Lower leg skin (tissue), 4 donors: ENCODE measurements around the gene METTL4. TPM values are rescaled to one million over a fixed set of nuclear protein-coding genes. Genes with fewer than 3 reads are reported as not detected.
"Not testable (repeated sequence)": the region's sequence is repeated elsewhere in the genome, so short reads cannot be mapped to it uniquely, and the experiment has no call there.

Experiments used
- DNase-seq, 2 donors: peaks; one replicate each; pipeline ENCODE4 v3.0.0-alpha.2; 2019; ENCODE audit warnings: low spot score in 2 of 2
- H3K4me3 ChIP-seq: fragments of 200-600 bp; sonication (generic); 2 replicates; pipeline ENCODE4 v1.5.1; 2017; ENCODE audit warnings: mild to moderate bottlenecking, low read depth; ENCODE audit not compliant: poor library complexity, severe bottlenecking
- POLR2A ChIP-seq, 2 donors: fragments of 450-650 bp; IDR thresholded peaks; one replicate each; pipeline ENCODE4 v1.6.1; 2016 to 2017; ENCODE audit warnings: antibody characterized with exemption in 2 of 2, mild to moderate bottlenecking in 1 of 2, moderate library complexity in 1 of 2
- WGBS, 2 donors: methylation state at CpG; one replicate each; pipeline ENCODE4 v1.1.5; 2018; 5-methylcytosine and 5-hydroxymethylcytosine counted together
- intact Hi-C: fragments of 100-400 bp; cut with DNase I; formaldehyde crosslinking; loops from one replicate; pipeline ENCODE4 v1.15.0; 2023; ENCODE audit warnings: low total_unique reads
- total RNA-seq, 4 donors: library from RNA; depleted of rRNA; stranded (reverse); fragments of >200 nt; gene quantifications; one replicate each; pipeline ENCODE4 v1.1.0, GENCODE V29; 2016
- TF ChIP-seq, protein P1 (sequence below), 3 donors: fragments of 450-650 bp; IDR thresholded peaks; one replicate each; pipeline ENCODE4 v1.5.1; 2016; ENCODE audit warnings: antibody characterized with exemption in 3 of 3, mild to moderate bottlenecking in 3 of 3, moderate library complexity in 2 of 3

The METTL4 gene
- total RNA-seq, 4 donors from 2014 or later, result 2.1 to 6.0 (median 4.0) TPM

DNA sequence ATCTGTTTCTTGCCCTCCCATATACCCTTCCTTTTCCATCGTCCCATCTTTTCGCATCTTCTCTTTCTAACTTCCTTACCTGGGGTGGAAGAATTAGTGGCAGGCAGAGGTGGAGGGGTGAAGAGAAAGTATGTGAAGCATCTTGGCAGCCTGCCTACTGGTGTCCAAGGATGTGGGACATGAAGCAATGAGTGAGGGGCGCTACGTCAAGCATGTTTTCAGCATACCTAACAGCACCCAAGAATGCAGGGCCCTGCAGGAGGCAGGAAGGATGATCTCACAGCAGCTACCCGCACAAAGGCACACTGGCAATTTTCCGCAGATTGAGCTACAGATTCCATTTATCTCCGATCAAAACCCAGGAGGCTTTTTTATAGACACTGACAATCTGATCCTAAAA, 42.2 kb downstream of the METTL4 start:
- no peak for DNase-seq
- intact Hi-C loops, result no loop called here
- TF ChIP-seq, protein P1, sequence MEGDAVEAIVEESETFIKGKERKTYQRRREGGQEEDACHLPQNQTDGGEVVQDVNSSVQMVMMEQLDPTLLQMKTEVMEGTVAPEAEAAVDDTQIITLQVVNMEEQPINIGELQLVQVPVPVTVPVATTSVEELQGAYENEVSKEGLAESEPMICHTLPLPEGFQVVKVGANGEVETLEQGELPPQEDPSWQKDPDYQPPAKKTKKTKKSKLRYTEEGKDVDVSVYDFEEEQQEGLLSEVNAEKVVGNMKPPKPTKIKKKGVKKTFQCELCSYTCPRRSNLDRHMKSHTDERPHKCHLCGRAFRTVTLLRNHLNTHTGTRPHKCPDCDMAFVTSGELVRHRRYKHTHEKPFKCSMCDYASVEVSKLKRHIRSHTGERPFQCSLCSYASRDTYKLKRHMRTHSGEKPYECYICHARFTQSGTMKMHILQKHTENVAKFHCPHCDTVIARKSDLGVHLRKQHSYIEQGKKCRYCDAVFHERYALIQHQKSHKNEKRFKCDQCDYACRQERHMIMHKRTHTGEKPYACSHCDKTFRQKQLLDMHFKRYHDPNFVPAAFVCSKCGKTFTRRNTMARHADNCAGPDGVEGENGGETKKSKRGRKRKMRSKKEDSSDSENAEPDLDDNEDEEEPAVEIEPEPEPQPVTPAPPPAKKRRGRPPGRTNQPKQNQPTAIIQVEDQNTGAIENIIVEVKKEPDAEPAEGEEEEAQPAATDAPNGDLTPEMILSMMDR (IDR thresholded peaks at IDR 0.05), result no peak
- TF ChIP-seq POLR2A (IDR thresholded peaks at IDR 0.05), result no peak
- H3K4me3 ChIP-seq, result no peak overlapping the region
- 69 to 72% methylated on average over 7 of the region's 7 CpGs for WGBS, 2 donors

DNA sequence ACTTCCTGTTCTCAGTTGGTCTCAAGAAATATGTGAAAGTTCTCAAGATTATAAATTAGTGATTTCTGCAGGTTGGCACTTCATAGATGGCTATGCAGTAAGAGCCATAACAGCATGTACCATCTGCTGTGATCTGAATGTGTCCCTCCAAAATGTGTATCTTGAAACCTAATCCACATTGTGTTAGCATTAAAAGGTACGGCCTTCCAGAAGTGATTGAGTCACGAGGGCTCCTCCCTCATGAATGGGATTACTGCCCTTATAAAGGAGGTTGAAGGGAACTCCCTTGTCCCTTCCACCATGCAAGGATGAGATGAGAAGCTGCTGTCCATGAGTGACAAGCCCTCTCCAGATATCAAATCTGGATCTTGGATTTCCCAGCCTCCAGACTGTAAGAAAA, 45.0 kb downstream of the METTL4 start:
- intact Hi-C loops, result no loop called here
- no peak for TF ChIP-seq POLR2A (IDR thresholded peaks at IDR 0.05)
- TF ChIP-seq, protein P1 (IDR thresholded peaks at IDR 0.05), result no peak
- no peak overlapping the region for H3K4me3 ChIP-seq
- DNase-seq, result no peak
- 81 to 85% methylated on average over 2 of the region's 2 CpGs for WGBS, 2 donors

DNA sequence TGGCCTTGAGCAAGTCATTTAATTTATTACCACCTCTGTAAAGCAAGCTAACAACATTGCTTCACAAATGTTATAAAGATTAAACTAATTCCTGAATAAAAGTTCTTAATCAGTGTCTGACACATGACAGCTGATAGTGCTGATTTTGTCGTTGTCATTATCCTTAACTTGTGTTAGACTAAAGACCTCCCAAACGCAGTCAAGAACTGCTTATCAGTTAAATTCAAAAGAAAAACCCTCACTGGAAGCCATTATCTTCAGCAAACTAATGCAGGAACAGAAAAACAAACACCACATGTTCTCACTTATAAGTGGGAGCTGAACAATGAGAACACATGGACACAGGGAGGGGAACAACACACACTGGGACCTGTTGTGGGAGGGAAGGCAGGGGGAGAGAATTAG, 46.5 kb downstream of the METTL4 start:
- intact Hi-C loops, DNase-seq, H3K4me3 ChIP-seq: not testable (repeated sequence)
- 16 to 18% methylated on average over 2 of the region's 2 CpGs for WGBS, 2 donors

DNA sequence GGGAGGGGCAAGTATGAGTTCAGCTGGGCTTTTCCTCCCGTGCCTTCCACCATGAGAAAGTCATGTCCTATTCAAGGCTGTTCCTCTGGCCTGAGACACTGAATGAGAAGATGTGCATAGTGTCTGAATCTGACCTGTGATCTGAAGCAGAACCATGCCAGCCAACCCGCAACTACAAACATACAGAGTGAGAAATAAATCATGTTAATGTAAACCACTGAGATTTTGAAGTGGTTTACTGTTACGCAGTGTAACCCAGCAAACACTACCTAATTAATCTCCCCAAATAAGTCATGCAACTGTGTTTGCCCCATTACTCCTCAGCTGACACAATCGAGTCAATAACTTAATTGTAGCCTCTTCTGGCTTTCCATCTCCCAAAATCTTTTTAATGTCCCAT, 49.2 kb downstream of the METTL4 start:
- intact Hi-C loops, result no loop called here
- TF ChIP-seq POLR2A (IDR thresholded peaks at IDR 0.05), result no peak
- TF ChIP-seq, protein P1 (IDR thresholded peaks at IDR 0.05), result no peak
- DNase-seq, result no peak
- WGBS, 2 donors, result 87 to 92% methylated on average over 4 of the region's 4 CpGs
- no peak overlapping the region for H3K4me3 ChIP-seq

DNA sequence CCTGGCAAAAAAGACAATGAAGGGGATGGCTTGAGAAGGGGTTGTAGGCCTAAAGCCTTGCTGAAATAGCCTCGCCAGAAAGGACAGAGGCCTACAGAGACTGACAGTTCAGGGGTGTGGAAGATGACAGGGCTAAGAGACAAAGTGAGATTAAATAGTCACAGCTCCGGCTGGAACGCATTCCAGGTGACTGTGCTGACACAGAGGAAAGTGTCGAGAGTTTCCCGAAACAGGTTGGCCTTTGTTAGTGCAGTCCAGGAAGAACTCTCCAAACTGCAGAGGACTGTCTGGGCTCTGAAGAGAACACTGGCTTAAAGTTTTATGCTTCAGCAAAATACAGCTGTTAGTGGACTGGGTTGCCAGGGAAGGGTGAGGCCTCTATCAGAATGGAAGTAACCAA, 52.8 kb downstream of the METTL4 start:
- DNase-seq, result no peak

DNA sequence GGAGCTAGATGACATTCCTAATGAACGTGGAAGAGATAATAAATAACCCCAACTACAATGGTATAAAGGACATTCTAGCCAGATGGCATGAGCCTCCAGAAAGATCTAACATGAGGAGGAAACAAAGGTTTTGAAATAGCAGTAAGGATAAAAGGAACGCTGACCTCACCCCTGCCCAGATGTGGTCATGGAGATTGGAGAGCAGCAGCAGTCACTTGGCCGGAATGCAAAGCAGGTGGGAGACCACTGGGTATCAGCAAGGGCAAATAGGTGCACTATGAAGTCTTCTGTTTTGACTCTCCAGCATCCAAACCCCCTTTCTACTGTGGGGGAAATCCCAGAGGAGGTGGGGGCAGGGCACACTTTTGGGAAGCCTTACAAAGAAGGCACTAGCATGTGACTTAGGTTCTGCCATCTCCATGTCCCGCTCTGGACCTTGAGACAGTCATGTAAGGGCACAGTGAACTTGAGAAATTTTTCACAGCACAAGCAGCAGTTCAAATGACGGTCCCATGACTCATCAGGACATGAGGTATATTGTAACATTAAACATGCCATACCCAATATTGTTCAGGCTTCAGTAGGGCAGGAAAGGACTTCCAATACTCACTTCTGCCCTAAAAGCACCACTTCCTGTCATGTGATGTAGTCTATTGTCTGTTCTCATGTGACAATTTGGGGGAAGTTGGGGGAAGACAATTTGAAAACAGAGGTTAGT, 55.2 kb downstream of the METTL4 start:
- intact Hi-C loops, result no loop called here
- WGBS, 2 donors, result 62 to 70% methylated on average over 5 of the region's 5 CpGs
- no peak for TF ChIP-seq POLR2A (IDR thresholded peaks at IDR 0.05)
- TF ChIP-seq, protein P1 (IDR thresholded peaks at IDR 0.05), result no peak
- no peak overlapping the region for H3K4me3 ChIP-seq
- no peak for DNase-seq

More for the DNA sequence above, 52.8 kb downstream of the METTL4 start:
- no peak overlapping the region for H3K4me3 ChIP-seq
- no peak for TF ChIP-seq POLR2A (IDR thresholded peaks at IDR 0.05)
- TF ChIP-seq, protein P1 (IDR thresholded peaks at IDR 0.05), result no peak
- WGBS, 2 donors, result 85 to 92% methylated on average over 5 of the region's 5 CpGs
- intact Hi-C loops, result no loop called here
